ENCODE results near the gene IER5. TPM values are rescaled to one million over a fixed set of nuclear protein-coding genes. Genes with fewer than 3 reads are reported as not detected.

IER5 gene
- total and polyA plus RNA-seq, 2 donors (not counting 1 experiment from before 2014, with no cell fraction given), result 19.1 to 42.8 TPM

GRCh38 chr1:181111559-181111958 lies 23.1 kb downstream of the IER5 start:
- no peaks in the 10 kb centered on the region for H3K36me3 ChIP-seq (ENCODE audit: control insufficient read depth, insufficient read depth, low read length)
- TF ChIP-seq CTCF (conservative IDR thresholded peaks at IDR 0.05 in 1 of 2, IDR thresholded peaks at IDR 0.05 in 1 of 2; ENCODE audit: low read depth in 1 of 2, low read length in 2 of 2), result no peak
- TF ChIP-seq EZH2 (IDR thresholded peaks at IDR 0.05; ENCODE audit: low read length, missing control alignments), result no peak
- H4K20me1 ChIP-seq (ENCODE audit: control insufficient read depth, extremely low read depth, insufficient read depth, low read length), result no peaks in the 10 kb centered on the region
- no peak overlapping the region for H3K4me3 ChIP-seq (replicated peaks in 1 of 4; ENCODE audit: control extremely low read depth in 1 of 4, insufficient read depth in 1 of 4, low read depth in 3 of 4, low read length in 4 of 4)
- H2AFZ ChIP-seq (ENCODE audit: low read length), result no peak overlapping the region
- H3K27ac ChIP-seq (ENCODE audit: insufficient read depth, low read length), result peak overlapping the region; percentile 81
- H3K27me3 ChIP-seq (ENCODE audit: control insufficient read depth, insufficient read depth, low read length), result no peaks in the 10 kb centered on the region
- H3K79me2 ChIP-seq (ENCODE audit: control insufficient read depth, insufficient read depth, low read length), result no peaks in the 10 kb centered on the region
- H3K4me2 ChIP-seq (ENCODE audit: extremely low read depth, insufficient read depth, low read length), result peak overlapping the region; percentile 40
- no peaks in the 10 kb centered on the region for H3K9me3 ChIP-seq (ENCODE audit: control insufficient read depth, insufficient read depth, low read depth, low read length)
- H3K4me1 ChIP-seq (ENCODE audit: control insufficient read depth, extremely low read depth, insufficient read depth, low read length), result peaks cover 35% of the 10 kb centered on the region
- no peak overlapping the region for H3K9ac ChIP-seq (ENCODE audit: insufficient read depth, low read length)
- peak; percentile 51 to 62 for DNase-seq (ENCODE audit: low read depth in 2 of 2)

- peak overlapping the region; percentile 81 for H3K27ac ChIP-seq (ENCODE audit: insufficient read depth, low read length)
- peaks cover 36% of the 10 kb centered on the region for H3K4me1 ChIP-seq (ENCODE audit: control insufficient read depth, extremely low read depth, insufficient read depth, low read length)
- H3K79me2 ChIP-seq (ENCODE audit: control insufficient read depth, insufficient read depth, low read length), result no peaks in the 10 kb centered on the region
- peak overlapping the region; percentile 65 for H3K4me2 ChIP-seq (ENCODE audit: extremely low read depth, insufficient read depth, low read length)
- H3K9me3 ChIP-seq (ENCODE audit: control insufficient read depth, insufficient read depth, low read depth, low read length), result no peaks in the 10 kb centered on the region
- DNase-seq (ENCODE audit: low read depth in 2 of 2), result peak; percentile 99 to 100
- TF ChIP-seq EZH2 (IDR thresholded peaks at IDR 0.05; ENCODE audit: low read length, missing control alignments) (no peak), CTCF (conservative IDR thresholded peaks at IDR 0.05 in 1 of 2, IDR thresholded peaks at IDR 0.05 in 1 of 2; ENCODE audit: low read depth in 1 of 2, low read length in 2 of 2) (no peak)
- no peak overlapping the region for H3K9ac ChIP-seq (ENCODE audit: insufficient read depth, low read length)
- H4K20me1 ChIP-seq (ENCODE audit: control insufficient read depth, extremely low read depth, insufficient read depth, low read length), result no peaks in the 10 kb centered on the region
- H2AFZ ChIP-seq (ENCODE audit: low read length), result no peak overlapping the region
- no peaks in the 10 kb centered on the region for H3K36me3 ChIP-seq (ENCODE audit: control insufficient read depth, insufficient read depth, low read length)
- H3K27me3 ChIP-seq (ENCODE audit: control insufficient read depth, insufficient read depth, low read length), result no peaks in the 10 kb centered on the region
- H3K4me3 ChIP-seq (replicated peaks in 1 of 4; ENCODE audit: control extremely low read depth in 1 of 4, insufficient read depth in 1 of 4, low read depth in 3 of 4, low read length in 4 of 4), result no peak overlapping the region
Observed at GRCh38 chr1:181112071-181112929, 23.8 kb downstream of the IER5 start.

DNA sequence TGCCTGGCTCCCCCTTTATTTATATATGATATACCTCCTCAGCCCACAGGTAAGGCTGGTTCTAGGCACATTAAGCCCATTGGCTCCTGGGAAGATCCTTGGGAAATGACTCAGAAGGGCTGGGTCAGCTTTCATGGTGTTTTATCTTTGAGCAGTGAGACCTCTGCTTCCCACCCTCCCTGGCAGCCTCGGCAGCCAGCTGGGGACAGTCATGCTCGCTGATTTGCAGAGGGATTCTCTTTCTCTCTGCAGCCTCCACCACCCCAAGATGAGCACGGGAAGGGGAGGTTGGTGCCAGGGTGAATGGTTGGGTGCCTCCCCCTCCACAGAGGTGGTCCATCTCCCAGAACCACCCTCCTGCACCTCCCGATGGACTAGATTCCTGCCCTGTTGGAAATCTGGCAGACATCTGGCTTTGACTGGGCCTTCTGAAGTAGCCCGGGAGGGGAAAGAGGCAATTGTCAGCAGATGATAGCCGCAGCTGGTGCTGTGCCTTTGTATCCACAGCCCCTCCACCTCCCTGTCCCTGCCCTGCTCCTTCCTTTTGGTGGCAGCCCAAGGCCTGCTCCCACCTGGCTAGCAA lies 24.6 kb downstream of the IER5 start:
- H3K27ac ChIP-seq (ENCODE audit: insufficient read depth, low read length), result peak overlapping the region; percentile 81
- no peaks in the 10 kb centered on the region for H3K79me2 ChIP-seq (ENCODE audit: control insufficient read depth, insufficient read depth, low read length)
- H3K9me3 ChIP-seq (ENCODE audit: control insufficient read depth, insufficient read depth, low read depth, low read length), result no peaks in the 10 kb centered on the region
- TF ChIP-seq EZH2 (IDR thresholded peaks at IDR 0.05; ENCODE audit: low read length, missing control alignments), result no peak
- TF ChIP-seq CTCF (conservative IDR thresholded peaks at IDR 0.05 in 1 of 2, IDR thresholded peaks at IDR 0.05 in 1 of 2; ENCODE audit: low read depth in 1 of 2, low read length in 2 of 2), result no peak
- H3K4me1 ChIP-seq (ENCODE audit: control insufficient read depth, extremely low read depth, insufficient read depth, low read length), result peaks cover 39% of the 10 kb centered on the region
- peak overlapping the region; percentile 47 for H3K4me2 ChIP-seq (ENCODE audit: extremely low read depth, insufficient read depth, low read length)
- peak; percentile 70 to 72 for DNase-seq (ENCODE audit: low read depth in 2 of 2)
- no peaks in the 10 kb centered on the region for H4K20me1 ChIP-seq (ENCODE audit: control insufficient read depth, extremely low read depth, insufficient read depth, low read length)
- no peak overlapping the region for H3K4me3 ChIP-seq (replicated peaks in 1 of 4; ENCODE audit: control extremely low read depth in 1 of 4, insufficient read depth in 1 of 4, low read depth in 3 of 4, low read length in 4 of 4)
- no peak overlapping the region for H3K9ac ChIP-seq (ENCODE audit: insufficient read depth, low read length)
- no peak overlapping the region for H2AFZ ChIP-seq (ENCODE audit: low read length)
- no peaks in the 10 kb centered on the region for H3K27me3 ChIP-seq (ENCODE audit: control insufficient read depth, insufficient read depth, low read length)
- H3K36me3 ChIP-seq (ENCODE audit: control insufficient read depth, insufficient read depth, low read length), result no peaks in the 10 kb centered on the region
